Left renal cortex interstitium (tissue), 4 donors: ENCODE results near the gene PRR5L. TPM values are rescaled to one million over a fixed set of nuclear protein-coding genes. Genes with fewer than 3 reads are reported as not detected.

Experiments
- DNase-seq, 4 donors: peaks; one replicate each; pipeline ENCODE4 v3.0.0-alpha.2; 2013; ENCODE audit warnings: low read depth in 4 of 4, low spot score in 2 of 4, missing footprints in 1 of 4
- polyA plus RNA-seq, 4 donors: library from polyadenylated mRNA; unstranded; fragments of 120-200 nt; gene quantifications; one replicate each; pipeline ENCODE4 v1.2.1, GENCODE V29; 2013; ENCODE audit not compliant: insufficient read length in 4 of 4

PRR5L gene
- polyA plus RNA-seq, 4 donors, result 16.0 to 24.4 (median 16.5) TPM

DNA sequence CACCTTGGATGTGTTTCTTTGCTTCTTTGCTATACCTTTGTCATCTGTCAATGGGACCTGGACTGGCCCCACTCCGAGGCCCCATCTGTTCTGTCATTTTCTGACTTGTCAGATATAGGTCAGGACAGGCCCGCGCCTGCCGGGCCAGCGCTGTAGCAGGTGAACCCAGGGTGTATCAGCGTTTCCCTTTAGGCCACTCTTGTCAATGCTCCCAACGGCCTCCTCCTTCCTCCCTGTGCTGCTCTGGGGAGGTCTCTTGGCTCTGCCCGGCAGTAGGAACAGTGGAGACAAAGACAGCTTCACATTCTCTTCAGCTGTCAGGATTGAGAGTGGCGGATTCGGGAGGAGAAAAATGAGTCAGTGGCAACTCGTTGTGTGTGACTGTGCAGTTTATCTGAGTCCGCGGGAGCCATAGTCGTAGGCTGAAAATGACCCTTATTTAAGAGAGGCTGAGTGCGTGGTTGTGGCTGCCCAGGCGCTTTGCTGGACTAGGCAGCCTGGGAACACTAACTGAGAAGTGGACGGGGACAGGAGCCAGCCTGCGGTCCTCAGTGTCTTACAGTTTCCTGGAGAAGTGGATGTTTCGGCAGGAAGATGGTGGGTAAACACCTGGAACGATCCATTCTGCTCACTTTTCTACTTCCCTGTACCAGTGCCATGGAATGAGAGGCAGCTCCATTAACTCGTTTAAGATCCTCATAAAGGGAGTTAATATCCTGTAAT lies 102.3 kb downstream of the PRR5L start:
- DNase-seq, result no peak

DNA sequence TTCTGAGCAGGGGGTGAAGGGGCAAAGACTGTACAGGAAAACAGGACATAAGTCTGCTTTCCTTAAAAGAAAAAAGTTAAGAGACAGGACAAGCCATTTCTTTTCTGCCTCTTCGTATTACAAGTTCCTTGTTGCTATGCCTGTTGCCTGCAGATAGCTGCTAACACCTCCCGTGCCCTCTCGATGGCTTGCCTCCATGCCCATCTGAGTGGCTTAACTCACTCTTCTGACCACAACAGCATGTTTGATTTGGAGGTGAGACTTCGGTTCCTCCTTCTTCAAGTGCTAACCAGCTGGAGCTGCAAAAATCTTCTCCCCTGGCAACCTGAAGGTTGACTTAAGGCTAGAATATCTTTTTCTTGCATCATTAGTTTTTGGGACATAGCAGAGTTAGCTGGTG lies 103.1 kb downstream of the PRR5L start:
- no peak for DNase-seq

DNA sequence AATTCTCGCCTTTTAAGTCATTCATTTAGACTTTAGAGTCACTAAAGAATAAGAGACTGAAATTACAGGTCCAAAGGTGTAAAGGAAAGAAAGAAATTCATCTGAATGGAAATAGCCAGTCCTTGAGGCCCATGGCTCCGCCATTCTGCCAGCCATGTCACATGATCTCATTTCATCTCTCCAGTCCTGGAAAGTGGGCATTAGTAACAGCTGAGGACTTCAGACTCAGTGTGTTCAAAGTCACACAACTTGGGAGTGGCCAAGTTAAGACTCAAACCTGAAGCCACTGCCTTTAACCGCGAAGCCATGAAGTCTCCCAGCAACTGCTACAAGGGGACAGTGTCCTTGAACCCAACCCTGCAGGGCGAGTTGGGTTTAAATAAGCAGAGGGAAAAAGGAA lies 103.7 kb downstream of the PRR5L start:
- DNase-seq, result no peak

DNA sequence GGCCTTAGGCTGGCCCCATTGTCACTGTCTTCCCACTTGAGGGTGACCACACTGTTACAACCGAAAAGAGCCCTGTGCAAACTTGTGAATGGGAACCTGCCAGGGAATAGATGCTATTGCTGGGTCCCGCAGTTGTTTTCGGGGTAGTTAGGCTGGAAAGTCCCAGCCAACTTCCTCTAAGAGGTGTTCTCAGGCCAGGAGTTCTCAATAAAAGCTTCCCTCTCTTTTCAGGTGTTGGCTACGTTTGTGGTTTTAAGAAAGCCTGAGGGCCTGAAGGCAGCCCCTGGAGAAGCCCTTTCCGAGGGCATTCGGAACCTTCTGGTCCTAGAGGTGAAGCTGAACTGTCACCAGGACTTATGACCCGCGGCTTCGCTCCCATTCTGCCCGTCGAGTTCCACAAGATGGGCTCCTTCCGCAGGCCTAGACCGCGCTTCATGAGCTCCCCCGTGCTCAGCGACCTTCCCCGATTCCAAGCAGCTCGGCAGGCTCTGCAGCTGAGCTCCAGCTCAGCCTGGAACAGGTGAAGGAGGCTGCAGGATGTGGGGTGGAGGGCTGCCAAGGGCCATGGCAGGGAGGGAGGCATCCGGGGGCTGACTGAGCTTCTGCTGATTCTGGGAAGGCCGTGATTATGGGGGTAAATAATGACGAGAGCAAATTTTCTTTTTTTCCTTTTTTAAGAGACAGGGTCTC lies 104.8 kb downstream of the PRR5L start:
- no peak for DNase-seq

DNA sequence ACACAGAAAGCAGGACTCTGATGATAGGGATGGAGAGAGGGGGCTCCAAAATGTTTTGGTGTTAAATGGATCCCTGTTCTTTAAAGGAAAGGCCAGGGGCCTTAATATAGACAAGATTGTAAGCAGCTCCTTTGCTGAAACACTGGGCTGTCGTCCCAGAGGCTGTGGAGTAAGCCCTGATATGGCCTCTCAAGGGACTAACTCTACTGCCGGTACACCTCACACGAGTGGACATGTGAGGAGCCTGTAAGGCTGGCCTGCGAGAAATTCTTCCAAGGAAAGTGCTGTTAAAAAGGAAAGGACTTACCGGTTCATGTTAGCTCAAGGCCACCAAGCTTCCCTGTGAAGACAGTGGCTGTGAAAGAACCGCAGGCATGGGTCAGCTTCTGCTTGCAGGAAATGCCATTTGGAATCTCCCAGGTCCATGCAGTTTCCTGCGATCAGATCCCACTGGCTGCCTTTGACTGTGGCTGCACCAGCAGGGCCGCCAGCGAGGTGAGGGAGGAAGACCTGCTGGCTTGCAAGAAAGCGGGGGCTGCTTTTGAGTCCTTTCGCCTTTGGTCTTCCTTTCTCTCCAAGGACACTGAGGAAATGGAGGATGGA lies 106.6 kb downstream of the PRR5L start:
- no peak for DNase-seq

DNA sequence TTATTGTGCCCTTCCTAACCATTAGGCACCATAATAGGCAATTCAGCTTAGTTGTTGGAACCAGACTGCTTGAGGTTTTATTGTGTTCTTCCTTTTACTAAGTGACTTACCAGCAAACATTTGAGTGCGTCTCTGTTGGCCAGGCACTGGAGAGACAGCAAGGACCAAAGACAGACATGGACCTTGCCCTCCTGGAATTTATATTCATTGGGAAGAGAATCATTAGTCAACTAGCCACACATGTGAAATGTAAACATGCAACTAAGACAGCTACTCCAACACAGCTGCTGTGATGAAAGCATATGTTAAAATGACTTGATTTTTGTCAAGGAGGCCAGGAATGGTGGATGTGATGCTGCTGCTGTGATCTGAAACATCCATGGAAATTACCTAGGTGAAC lies 107.6 kb downstream of the PRR5L start:
- DNase-seq, result no peak

DNA sequence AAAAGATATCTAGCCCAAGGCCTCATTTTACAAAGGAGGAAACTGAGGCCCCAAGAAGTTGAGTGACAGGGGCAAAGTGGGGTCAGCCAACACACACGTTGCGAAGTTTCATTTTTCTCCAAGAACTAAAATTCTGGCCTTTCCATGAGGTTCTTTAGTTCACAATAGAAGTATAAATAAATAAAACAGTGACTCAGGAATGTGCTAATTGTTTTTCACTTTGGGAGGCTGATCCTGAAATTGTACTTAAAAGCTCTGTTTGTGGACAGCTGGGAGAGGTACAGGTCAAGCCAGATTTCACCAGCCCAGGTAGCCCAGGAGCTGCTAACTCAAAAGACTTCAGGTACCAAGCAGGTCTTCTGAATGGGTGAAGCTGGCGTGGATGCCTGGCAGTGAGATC lies 108.7 kb downstream of the PRR5L start:
- no peak for DNase-seq

DNA sequence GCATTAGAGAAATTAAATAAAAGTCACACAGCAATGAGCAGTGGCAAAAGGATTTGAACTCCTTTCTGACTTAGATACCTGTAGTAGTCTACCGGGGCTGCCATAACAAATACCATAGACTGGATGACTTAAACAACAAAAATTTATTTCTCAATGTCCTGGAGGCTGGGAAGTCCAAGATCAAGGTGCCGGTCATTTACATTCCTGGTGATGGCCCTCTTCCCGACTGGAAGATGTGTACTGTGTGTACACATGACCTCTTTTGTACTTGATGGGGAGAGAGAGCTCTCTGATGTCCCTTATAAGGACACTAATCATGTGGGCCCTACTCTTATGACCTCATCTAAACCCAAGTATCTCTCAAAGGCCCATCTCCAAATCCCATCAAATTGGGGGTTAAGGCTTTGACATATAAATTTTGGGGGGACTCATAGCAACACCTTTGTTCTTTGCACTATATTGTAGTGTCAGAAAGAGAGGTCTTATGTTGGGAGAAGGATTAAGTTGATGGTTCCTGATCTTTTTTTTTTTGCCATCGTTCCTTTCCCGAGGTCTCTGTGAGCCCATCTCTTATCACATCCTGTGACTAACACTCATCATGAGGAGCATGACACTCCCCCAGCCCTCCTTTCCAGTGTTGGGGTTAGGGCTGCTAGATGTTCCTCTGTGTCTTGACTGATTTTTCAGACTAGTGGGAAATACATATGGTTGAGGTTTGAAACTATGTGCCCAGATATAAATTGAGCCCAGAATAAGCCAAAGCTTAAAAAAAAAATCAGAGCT lies 109.7 kb downstream of the PRR5L start:
- no peak for DNase-seq

DNA sequence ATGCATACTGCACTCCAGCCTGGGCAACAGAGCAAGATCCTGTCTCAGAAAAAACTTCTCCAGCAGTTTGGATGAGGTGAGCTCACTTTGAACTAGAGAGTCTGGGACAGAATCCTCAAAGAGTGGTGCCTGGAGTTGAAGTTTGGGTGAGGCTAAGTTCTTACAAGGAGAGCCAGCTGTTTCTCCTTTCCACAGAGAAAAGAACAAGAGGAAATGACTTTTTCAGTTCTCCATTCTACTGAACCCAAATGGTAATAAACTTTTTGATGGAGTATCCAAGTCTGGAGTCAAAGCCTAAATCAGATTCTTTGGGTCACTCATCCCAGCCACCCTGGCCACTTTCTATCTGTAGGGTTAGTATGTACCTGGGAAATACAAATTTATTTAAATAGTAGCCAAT lies 111.3 kb downstream of the PRR5L start:
- no peak for DNase-seq

DNA sequence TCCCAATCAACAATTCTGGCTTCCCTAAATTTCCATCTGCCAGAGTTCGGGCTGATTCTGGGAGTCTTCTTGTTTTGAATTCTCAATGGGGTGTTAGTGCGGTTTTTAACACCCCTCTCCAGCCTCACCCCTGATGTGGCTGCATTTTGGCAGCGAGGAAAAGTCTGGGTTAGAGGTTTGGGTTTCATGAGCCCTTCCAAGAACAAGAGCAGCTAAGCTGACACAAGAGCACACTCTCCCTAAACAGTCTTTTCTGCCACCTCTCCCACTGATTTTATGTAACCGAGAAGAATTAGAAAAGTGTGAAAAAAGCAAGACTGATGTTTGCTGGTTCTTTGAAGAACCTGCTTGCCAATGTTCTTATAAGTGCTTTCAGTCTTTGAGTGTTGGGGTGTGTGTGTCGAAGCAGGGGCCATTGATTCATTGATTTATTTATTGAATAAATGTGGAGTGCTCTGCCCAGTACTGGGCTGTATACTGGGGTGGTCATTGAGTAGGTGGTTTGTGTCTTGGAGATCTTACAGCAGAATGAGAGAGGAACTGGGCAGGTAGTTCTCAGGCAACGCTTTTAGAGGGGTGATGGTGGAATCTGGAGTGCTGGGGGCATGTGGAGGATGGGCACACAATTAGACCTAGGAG lies 112.5 kb downstream of the PRR5L start:
- no peak for DNase-seq

DNA sequence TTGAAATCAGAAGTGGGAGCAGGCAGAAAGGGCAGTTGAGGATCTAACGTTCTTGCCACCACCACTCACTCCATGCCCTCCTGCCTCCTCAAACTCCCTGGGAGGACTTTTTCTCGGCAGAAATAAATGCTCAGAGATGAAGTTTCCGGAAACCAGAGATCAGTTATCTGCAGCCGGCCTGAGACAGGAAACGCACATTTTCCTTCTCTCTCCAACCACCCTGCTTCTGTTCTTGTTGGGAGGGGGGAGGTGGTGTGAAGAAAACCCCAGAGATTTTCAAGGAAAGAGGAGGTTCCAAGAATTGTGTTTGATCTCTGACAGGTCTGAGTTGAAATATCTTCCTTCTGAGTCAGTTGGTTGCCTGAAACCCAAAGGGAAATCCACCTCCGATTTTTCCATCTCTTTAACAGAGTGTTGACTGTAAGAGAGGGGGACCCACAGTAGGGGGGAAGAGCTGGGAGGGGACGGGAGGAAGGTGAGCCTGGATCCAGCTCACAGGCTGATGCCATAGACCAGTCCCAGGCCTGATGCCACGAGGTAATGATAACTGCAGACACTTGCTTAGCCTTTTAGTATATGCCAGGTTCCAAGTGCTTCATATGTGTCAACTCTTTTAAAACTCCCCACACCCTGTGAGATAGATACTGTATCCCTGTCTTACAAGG lies 113.2 kb downstream of the PRR5L start:
- DNase-seq, result no peak

DNA sequence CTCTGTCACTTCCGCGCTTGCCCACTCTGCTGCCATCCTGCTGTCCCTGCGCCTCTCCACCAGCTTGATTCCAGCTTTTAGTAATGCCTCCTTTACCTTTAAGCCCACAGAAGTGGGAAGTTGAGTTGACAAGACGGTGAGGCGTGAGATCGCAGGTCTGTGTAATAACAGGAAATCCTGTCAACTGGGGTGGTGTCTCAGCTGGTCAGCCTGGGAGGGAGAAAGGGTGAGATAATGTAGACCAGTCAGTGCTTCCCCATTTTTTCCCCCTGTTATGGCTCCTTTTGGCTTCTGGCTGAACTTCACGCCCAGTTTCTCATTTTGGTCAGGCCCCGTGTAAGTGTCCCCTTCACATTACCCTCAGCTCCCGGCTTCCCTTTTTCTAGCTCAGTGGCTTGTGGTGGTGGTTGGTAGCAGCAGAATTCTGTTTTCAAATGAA lies 115.1 kb downstream of the PRR5L start:
- DNase-seq, result no peak

DNA sequence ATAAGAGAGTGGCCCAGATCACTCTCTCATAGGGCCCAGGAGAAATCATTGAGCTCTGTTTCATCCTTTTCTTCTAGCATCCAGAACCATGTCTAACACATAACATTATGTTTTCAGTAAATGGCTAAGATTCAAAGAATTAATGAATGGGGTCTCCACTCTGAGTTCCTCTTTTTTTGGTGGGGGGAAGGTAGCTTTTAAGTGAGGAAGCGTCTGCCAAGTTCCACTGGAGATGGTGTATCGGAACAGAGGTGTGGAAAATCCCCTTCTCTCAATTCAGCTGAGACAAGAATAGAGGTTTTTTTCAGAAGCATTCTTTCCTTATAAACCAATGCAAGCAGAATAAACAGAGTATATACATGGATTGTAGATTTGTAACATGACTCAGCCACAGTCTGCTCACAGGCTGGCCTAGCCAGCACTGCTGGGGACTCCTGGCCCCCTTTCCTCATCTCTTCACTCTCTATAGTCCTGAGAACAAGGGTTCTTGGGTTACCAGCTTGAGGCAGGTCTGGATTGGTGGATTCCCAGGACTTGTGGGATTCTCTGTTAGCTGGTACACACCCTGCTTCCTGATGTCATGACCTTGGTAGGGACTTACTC lies 116.8 kb downstream of the PRR5L start:
- no peak for DNase-seq

DNA sequence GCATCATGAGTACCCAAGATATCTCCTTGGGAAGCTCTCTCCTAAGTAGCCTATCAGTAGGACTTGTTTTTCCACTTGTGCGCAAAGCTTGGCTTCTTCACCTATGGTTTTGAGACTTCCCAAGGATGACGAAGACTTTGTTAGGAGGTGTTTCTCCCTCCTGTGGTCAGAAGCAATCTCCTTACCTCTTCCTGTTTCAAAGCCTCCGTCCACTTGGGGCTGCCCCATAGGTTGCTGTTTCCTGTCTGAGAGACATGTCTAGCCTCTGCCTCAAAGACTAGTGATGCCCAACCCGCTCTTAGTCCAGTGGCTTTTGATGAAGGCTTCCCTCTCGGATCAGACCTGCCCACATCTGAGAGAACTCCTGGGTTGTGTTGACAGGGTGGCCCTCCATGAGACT lies 121.1 kb downstream of the PRR5L start:
- DNase-seq, result no peak

DNA sequence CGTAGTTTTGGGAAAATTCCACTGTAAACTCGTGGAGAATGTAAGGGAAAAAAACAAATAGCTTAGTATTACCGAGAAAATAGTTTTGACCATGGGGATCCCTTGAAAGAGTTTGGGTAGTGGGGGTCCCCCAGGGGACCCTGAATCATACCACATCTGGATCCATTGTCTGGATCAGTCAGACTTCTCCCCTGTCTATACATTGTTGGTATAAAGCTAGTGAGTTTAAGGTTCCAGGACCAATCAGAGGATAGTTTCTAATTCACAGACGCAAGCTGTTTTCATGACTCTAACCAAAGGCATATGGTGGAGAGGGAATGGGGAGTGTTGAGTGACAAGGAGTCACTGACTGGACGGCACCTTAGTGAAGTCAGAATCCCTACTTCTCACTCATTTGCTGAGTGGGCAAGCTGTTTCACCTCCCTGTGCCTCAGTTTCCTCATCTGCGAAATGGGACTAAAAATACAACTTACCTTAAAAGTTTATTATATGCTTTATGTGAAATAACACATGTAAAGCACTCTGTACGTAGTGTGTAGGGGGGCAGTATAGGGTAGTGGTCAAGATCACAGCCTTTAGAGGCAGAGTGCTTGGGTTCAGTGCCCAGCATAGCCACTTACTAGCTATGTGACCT lies 123.8 kb downstream of the PRR5L start:
- no peak for DNase-seq

DNA sequence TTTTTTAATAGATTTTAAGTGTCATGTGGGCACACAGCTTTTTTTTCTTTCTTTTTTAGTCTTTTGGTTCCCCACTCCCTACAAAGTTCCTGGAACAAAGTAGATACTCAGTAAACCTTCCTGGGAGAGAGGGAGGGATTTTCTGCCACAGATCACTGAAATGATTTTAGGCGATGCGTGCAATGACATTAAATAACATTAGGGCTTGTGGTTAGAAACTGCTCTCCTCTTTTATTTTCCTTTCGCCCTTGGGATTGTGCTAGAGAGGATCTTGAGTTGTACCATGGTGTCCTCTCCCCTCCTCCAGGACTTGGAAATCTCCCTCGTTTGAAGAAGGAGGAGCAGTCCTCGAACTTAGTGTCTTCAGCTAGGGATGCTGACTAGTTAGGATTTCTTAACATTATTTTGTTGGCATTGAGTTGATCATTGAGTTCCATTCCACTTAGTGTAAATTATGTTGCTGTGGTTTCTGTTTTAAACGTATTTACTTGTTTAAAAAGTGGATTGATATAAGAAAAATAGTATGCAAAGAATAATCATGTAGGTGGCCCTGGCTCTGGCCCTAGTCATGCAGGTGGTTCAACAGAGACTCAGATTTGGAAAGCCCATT lies 125.6 kb downstream of the PRR5L start:
- DNase-seq, result no peak

DNA sequence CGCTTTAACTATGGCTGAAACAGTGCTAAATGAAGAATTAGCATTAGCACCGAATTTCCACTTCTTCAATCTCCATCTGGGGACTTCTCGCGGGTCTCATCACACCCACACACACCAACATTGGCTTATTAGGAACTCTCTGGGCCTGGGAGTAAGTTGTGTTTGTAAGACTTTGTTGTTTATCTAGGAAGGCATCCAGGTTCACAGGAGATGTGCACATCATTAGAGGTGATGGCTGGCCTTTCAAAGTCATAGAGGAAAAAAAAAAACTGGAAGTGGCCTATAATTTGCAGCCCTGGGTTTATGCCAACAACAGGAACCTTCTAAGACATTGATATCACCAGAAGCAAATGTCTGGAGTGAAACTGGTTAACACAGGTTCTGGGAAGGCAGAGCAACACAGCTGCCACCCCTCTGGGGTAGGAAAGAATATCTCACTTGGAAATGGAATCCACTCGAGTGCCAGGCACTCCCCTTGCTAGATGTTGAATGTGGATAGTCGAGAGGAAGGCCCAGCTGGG lies 129.5 kb downstream of the PRR5L start:
- DNase-seq, result no peak

DNA sequence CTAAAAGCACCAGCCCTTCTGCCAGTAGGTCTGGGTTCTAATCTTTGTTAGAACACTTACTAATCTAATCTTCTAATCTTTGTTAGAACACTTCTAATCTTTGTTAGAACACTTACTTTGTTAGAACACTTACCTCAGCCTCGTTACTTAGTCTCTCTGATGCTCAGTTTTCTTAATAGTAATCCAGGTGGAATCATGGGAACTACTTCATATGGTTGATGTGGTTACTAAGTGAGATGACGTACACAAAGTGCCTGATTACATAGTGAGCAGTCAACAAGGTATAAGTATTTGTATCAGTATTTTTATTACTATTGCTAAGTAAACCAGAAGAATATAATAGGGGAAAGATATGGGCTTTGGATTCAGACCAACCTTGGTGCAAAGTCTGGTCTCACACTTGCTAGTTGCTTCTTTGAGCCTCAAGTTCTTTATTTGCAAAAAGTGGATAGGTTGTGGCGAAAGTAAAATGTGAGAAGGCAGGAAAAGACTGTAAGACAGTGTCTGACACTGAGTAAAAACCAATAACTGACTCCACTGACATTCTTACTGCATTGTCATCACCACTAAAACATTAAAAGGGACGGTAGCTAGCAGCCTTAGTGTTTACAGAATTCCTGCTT lies 130.2 kb downstream of the PRR5L start:
- DNase-seq, result no peak
